SK-N-SH (cell line): Measurements from ENCODE around the gene ANP32A. TPM values are rescaled to one million over a fixed set of nuclear protein-coding genes. Genes with fewer than 3 reads are reported as not detected.

Source experiments
- CTCF ChIA-PET: fragments of 300-600, 350-600 bp; formaldehyde crosslinking; extraction: SDS; loops from one replicate; lab custom pipeline; 2021; lab: Yijun Ruan, JAX
- POLR2A ChIA-PET: fragments of 350-600 bp; sonication (Branson Sonifier 250); formaldehyde crosslinking; extraction: SDS; loops from one replicate; lab custom pipeline; 2020; ENCODE audit warnings: antibody characterized with exemption, inconsistent platforms; lab: Yijun Ruan, JAX
- DNase-seq: peaks from one replicate; pipeline ENCODE4 v3.0.0; 2012
- H2AFZ ChIP-seq: fragments of 200-600 bp; sonication (generic); 2 replicates; pipeline ENCODE4 v1.8.1; 2016; ENCODE audit warnings: antibody characterized with exemption, mild to moderate bottlenecking, low read depth
- H3F3A ChIP-seq: fragments of 200-600 bp; sonication (generic); replicated peaks from 2 replicates; pipeline ENCODE3; 2016; ENCODE audit warnings: antibody characterized with exemption, mild to moderate bottlenecking; ENCODE audit not compliant: insufficient read depth
- H3K27ac ChIP-seq, 2 experiments: fragments of 200-500 bp in 1 of 2; fragments of 200-600 bp in 1 of 2; sonication (Bioruptor generic) in 1 of 2; sonication (generic), shearing (Covaris generic) in 1 of 2; 2 replicates each; pipeline versions ENCODE4 v1.5.1 to v1.6.1; 2014 to 2016; ENCODE audit warnings: low read depth in 2 of 2, inconsistent platforms in 1 of 2, low read length in 1 of 2, mild to moderate bottlenecking in 1 of 2, mixed read lengths in 1 of 2
- H3K27me3 ChIP-seq: fragments of 200-600 bp; sonication (generic), shearing (Covaris generic); 2 replicates; pipeline ENCODE4 v1.6.1; 2016; ENCODE audit warnings: mixed run types; ENCODE audit not compliant: insufficient read depth
- H3K36me3 ChIP-seq, 2 experiments: fragments of 200-500 bp in 1 of 2; fragments of 200-600 bp in 1 of 2; sonication (Bioruptor generic) in 1 of 2; sonication (generic) in 1 of 2; replicated peaks in 1 of 2; 2 replicates each; pipeline versions ENCODE3 to v1.5.1; 2014 to 2016; ENCODE audit warnings: low read length in 1 of 2, mild to moderate bottlenecking in 1 of 2; ENCODE audit not compliant: insufficient read depth in 2 of 2, control insufficient read depth in 1 of 2
- H3K4me1 ChIP-seq, 2 experiments: fragments of 200-500 bp in 1 of 2; fragments of 200-600 bp in 1 of 2; sonication (Bioruptor generic) in 1 of 2; sonication (generic), shearing (Covaris generic) in 1 of 2; 2 replicates each; pipeline versions ENCODE4 v1.5.1 to v1.6.1; 2014 to 2016; ENCODE audit warnings: low read depth in 1 of 2, low read length in 1 of 2, mixed run types in 1 of 2; ENCODE audit not compliant: insufficient read depth in 2 of 2, control insufficient read depth in 1 of 2
- H3K4me2 ChIP-seq: fragments of 200-600 bp; sonication (generic), shearing (Covaris generic); 2 replicates; pipeline ENCODE4 v1.6.1; 2017; ENCODE audit warnings: mixed run types
- H3K4me3 ChIP-seq, 2 experiments: fragments of 200-500 bp in 1 of 2; fragments of 200-600 bp in 1 of 2; sonication (Bioruptor generic) in 1 of 2; sonication (generic), shearing (Covaris generic) in 1 of 2; 2 replicates each; pipeline versions ENCODE4 v1.5.1 to v1.8.1; 2014 to 2016; ENCODE audit warnings: low read depth in 2 of 2, inconsistent platforms in 1 of 2, low read length in 1 of 2, mild to moderate bottlenecking in 1 of 2, mixed read lengths in 1 of 2, moderate library complexity in 1 of 2
- H3K79me2 ChIP-seq: fragments of 200-600 bp; sonication (generic); 2 replicates; pipeline ENCODE4 v1.8.1; 2017; ENCODE audit warnings: mild to moderate bottlenecking; ENCODE audit not compliant: insufficient read depth
- H3K9ac ChIP-seq: fragments of 200-600 bp; sonication (generic); 2 replicates; pipeline ENCODE4 v1.6.1; 2017; ENCODE audit warnings: mixed run types
- H3K9me2 ChIP-seq: fragments of 200-600 bp; sonication (generic); 2 replicates; pipeline ENCODE4 v1.6.1; 2017; ENCODE audit warnings: mixed run types
- H3K9me3 ChIP-seq: fragments of 200-600 bp; sonication (generic); 2 replicates; pipeline ENCODE4 v1.6.1; 2017; ENCODE audit warnings: mixed run types, mild to moderate bottlenecking, moderate library complexity
- H4K20me1 ChIP-seq: fragments of 200-600 bp; sonication (generic); 2 replicates; pipeline ENCODE4 v1.6.1; 2017; ENCODE audit warnings: mild to moderate bottlenecking, mixed run types; ENCODE audit not compliant: insufficient read depth
- CHD2 ChIP-seq: fragments of 150-350 bp; IDR thresholded peaks from 2 replicates; pipeline ENCODE4 v1.6.1; 2018; ENCODE audit warnings: low read length; ENCODE audit not compliant: partially characterized antibody
- ELF1 ChIP-seq: IDR thresholded peaks from 2 replicates; pipeline ENCODE4 v1.4.0; 2012
- FOSL2 ChIP-seq: IDR thresholded peaks from 2 replicates; pipeline ENCODE4 v1.4.0; 2012; ENCODE audit warnings: low read depth, mild to moderate bottlenecking, moderate library complexity, borderline replicate concordance
- FOXJ3 ChIP-seq: sonication (generic); formaldehyde crosslinking; IDR thresholded peaks from 2 replicates; pipeline ENCODE4 v1.5.1; 2020; ENCODE audit warnings: mild to moderate bottlenecking, missing genetic modification reagents
- FOXM1 ChIP-seq: IDR thresholded peaks from 2 replicates; pipeline ENCODE4 v1.4.0; 2012; ENCODE audit warnings: low read depth, mild to moderate bottlenecking
- GABPA ChIP-seq: IDR thresholded peaks from 2 replicates; pipeline ENCODE4 v1.4.0; 2012; ENCODE audit warnings: low read depth, mild to moderate bottlenecking
- IRF3 ChIP-seq: fragments of 150-350 bp; IDR thresholded peaks from 2 replicates; pipeline ENCODE4 v1.6.1; 2016; ENCODE audit warnings: mild to moderate bottlenecking, low read depth, low read length
- NFIC ChIP-seq: IDR thresholded peaks from 2 replicates; pipeline ENCODE4 v1.4.0; 2012; ENCODE audit warnings: borderline replicate concordance
- NRF1 ChIP-seq: IDR thresholded peaks from 2 replicates; pipeline ENCODE4 v1.6.1; 2012; ENCODE audit warnings: low read depth, mild to moderate bottlenecking, low read length
- PBX3 ChIP-seq: IDR thresholded peaks from 2 replicates; pipeline ENCODE4; 2012
- RAD21 ChIP-seq: IDR thresholded peaks from 2 replicates; pipeline ENCODE4 v1.6.1; 2012; ENCODE audit warnings: mild to moderate bottlenecking, low read length
- RCOR1 ChIP-seq: fragments of 150-350 bp; IDR thresholded peaks from 2 replicates; pipeline ENCODE4 v1.6.1; 2017; ENCODE audit warnings: antibody characterized with exemption, low read length
- SIN3A ChIP-seq: IDR thresholded peaks from 2 replicates; pipeline ENCODE4 v1.6.1; 2012; ENCODE audit warnings: low read depth, mild to moderate bottlenecking, low read length, moderate library complexity, borderline replicate concordance
- SMC3 ChIP-seq: IDR thresholded peaks from 2 replicates; pipeline ENCODE4 v1.6.1; 2012; ENCODE audit warnings: low read depth, low read length, improper control_type of control experiment
- TAF1 ChIP-seq: IDR thresholded peaks from 2 replicates; pipeline ENCODE4 v1.6.1; 2012; ENCODE audit warnings: low read depth, mild to moderate bottlenecking, low read length, moderate library complexity, borderline replicate concordance
- TCF12 ChIP-seq: IDR thresholded peaks from 2 replicates; pipeline ENCODE4 v1.4.0; 2012
- WGBS: methylation state at CpG from one replicate; pipeline ENCODE4 v1.1.6; 2017; ENCODE audit warnings: low lambda C conversion rate; 5-methylcytosine and 5-hydroxymethylcytosine counted together
- polyA plus RNA-seq, 3 experiments: library from polyadenylated mRNA; depleted of rRNA; stranded (reverse); fragments of >200 nt; gene quantifications; 2 replicates each; pipeline ENCODE4 v1.2.3, GENCODE V29; 2012
- TF ChIP-seq, protein P1 (sequence below): IDR thresholded peaks from 2 replicates; pipeline ENCODE4 v1.4.0; 2012; ENCODE audit warnings: low read depth
- TF ChIP-seq, protein P2 (sequence below): fragments of 200-600 bp; sonication (generic); IDR thresholded peaks from 2 replicates; pipeline ENCODE4 v1.6.1; 2017; ENCODE audit warnings: antibody characterized with exemption, mild to moderate bottlenecking, moderate library complexity

ANP32A gene
- polyA plus RNA-seq, 1 of the 3 experiments (the other 2 are of a cell fraction) = 58.4 TPM

DNA sequence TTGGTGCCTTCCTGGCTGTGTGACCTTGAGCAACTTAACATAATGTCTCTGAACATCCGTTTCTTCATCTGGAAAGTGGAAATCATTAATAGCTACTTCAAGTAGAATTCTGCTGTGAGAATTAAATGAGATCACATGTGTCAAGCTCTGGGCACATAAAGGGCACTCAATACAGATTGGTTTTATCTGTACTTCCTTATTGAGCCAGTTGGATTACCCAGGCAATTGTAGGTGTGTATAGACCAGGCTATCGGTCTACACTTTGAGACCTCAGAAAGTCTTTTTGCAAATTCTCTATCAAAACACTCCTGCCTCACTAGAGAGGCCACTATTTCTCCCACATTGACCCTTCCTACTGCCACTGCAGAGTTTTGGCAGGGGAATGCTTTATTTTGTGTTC is 47.7 kb downstream of the ANP32A start:
- POLR2A ChIA-PET = no interaction called here
- no peaks in the 10 kb centered on the region for H3K27me3 ChIP-seq
- TF ChIP-seq ELF1 (no peak), RCOR1 (no peak), IRF3 (no peak), CHD2 (no peak), NRF1 (no peak), FOSL2 (no peak), SMC3 (no peak), GABPA (no peak), TAF1 (no peak), SIN3A (no peak), FOXM1 (no peak), PBX3 (no peak), RAD21 (no peak)
- TF ChIP-seq, all 33 proteins: peak for 0
- no peak for DNase-seq
- H3K79me2 ChIP-seq = no peaks in the 10 kb centered on the region
- H3K9me2 ChIP-seq = no peaks in the 10 kb centered on the region
- H3K36me3 ChIP-seq = peaks cover 5 to 9% of the 10 kb centered on the region in 2 experiments
- WGBS = 61% methylated on average over 2 of the region's 2 CpGs
- H3K4me2 ChIP-seq = no peak overlapping the region
- no peak overlapping the region for H3K9ac ChIP-seq
- no peaks in the 10 kb centered on the region for H3F3A ChIP-seq
- no peaks in the 10 kb centered on the region for H4K20me1 ChIP-seq
- CTCF ChIA-PET = interaction anchor here (1.3 to 1.4 kb wide), 3 partner anchors 12 to 103 kb away, joined by 4 to 6 read pairs (median 5); no protein-coding TSS in a partner anchor
- H3K27ac ChIP-seq = no peak overlapping the region
- H3K9me3 ChIP-seq = no peaks in the 10 kb centered on the region
- peaks cover 0 to 3% of the 10 kb centered on the region in 2 experiments; a peak in 1 of 4 replicates for H3K4me1 ChIP-seq
- H2AFZ ChIP-seq = no peak overlapping the region
- H3K4me3 ChIP-seq = no peak overlapping the region

GRCh38 chr15:68770216-68770615 is 50.5 kb downstream of the ANP32A start:
- Histone ChIP-seq H3K9me2 (no peaks in the 10 kb centered on the region), H3K4me3 (no peak overlapping the region), H3K79me2 (no peaks in the 10 kb centered on the region), H3K9ac (no peak overlapping the region), H3K27ac (no peak overlapping the region), H3K36me3 (no peaks in the 10 kb centered on the region), H3K4me1 (peaks cover 0 to 3% of the 10 kb centered on the region in 2 experiments; a peak in 1 of 4 replicates), H3K4me2 (no peak overlapping the region), H3K9me3 (no peaks in the 10 kb centered on the region), H3K27me3 (no peaks in the 10 kb centered on the region), H3F3A (no peaks in the 10 kb centered on the region), H2AFZ (no peak overlapping the region), H4K20me1 (no peaks in the 10 kb centered on the region)
- ChIA-PET POLR2A (interaction anchor here (0.7 kb wide), 1 partner anchor 1444 kb away, joined by 5 read pairs; no protein-coding TSS in a partner anchor), CTCF (interaction anchor here (0.6 to 1.5 kb wide), 3 partner anchors 14 to 211 kb away, joined by 3 to 4 read pairs (median 3); no protein-coding TSS in a partner anchor)
- no peak for TF ChIP-seq IRF3
- no peak for TF ChIP-seq FOXJ3 (CRISPR knock-in tag)
- TF ChIP-seq, protein P1, sequence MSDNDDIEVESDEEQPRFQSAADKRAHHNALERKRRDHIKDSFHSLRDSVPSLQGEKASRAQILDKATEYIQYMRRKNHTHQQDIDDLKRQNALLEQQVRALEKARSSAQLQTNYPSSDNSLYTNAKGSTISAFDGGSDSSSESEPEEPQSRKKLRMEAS = no peak
- no peak for TF ChIP-seq NFIC
- no peak for TF ChIP-seq TCF12
- TF ChIP-seq, protein P2, sequence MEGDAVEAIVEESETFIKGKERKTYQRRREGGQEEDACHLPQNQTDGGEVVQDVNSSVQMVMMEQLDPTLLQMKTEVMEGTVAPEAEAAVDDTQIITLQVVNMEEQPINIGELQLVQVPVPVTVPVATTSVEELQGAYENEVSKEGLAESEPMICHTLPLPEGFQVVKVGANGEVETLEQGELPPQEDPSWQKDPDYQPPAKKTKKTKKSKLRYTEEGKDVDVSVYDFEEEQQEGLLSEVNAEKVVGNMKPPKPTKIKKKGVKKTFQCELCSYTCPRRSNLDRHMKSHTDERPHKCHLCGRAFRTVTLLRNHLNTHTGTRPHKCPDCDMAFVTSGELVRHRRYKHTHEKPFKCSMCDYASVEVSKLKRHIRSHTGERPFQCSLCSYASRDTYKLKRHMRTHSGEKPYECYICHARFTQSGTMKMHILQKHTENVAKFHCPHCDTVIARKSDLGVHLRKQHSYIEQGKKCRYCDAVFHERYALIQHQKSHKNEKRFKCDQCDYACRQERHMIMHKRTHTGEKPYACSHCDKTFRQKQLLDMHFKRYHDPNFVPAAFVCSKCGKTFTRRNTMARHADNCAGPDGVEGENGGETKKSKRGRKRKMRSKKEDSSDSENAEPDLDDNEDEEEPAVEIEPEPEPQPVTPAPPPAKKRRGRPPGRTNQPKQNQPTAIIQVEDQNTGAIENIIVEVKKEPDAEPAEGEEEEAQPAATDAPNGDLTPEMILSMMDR = no peak
- DNase-seq = no peak
